ENCODE data around the gene NHSL1. TPM values are rescaled to one million over a fixed set of nuclear protein-coding genes. Genes with fewer than 3 reads are reported as not detected.

NHSL1 gene
- total RNA-seq, 1 donor from 2014 or later: 53.0 TPM

GRCh38 chr6:138420356-138420755, 78.9 kb downstream of the NHSL1 start:
- no peak for DNase-seq
- intact Hi-C loops (cut with micrococcal nuclease): loop anchor here (10.0 kb wide), 1 partner anchor 344 kb away; no protein-coding TSS in a partner anchor
- ATAC-seq: no peak

- intact Hi-C loops (cut with micrococcal nuclease): loop anchor here (10.0 kb wide), 1 partner anchor 345 kb away; no protein-coding TSS in a partner anchor
- DNase-seq (no peak), ATAC-seq (no peak)
These were observed 79.5 kb downstream of the NHSL1 start for GRCh38 chr6:138419766-138420165.

- DNase-seq (no peak), ATAC-seq (no peak)
- intact Hi-C loops (cut with micrococcal nuclease): no loop called here
These were observed 81.1 kb downstream of the NHSL1 start for GRCh38 chr6:138418118-138418742.

GRCh38 chr6:138417493-138418117, 81.7 kb downstream of the NHSL1 start:
- intact Hi-C loops (cut with micrococcal nuclease): no loop called here

GRCh38 chr6:138416206-138416605, 83.1 kb downstream of the NHSL1 start:
- ATAC-seq: no peak
- DNase-seq: no peak
- intact Hi-C loops (cut with micrococcal nuclease): no loop called here

More at GRCh38 chr6:138417493-138418117, 81.7 kb downstream of the NHSL1 start:
- no peak for DNase-seq
- no peak for ATAC-seq

GRCh38 chr6:138415125-138415524, 84.2 kb downstream of the NHSL1 start:
- DNase-seq (no peak), ATAC-seq (peak; percentile 18)
- intact Hi-C loops (cut with micrococcal nuclease): no loop called here

- DNase-seq: no peak
- ATAC-seq: no peak
- intact Hi-C loops (cut with micrococcal nuclease): no loop called here
These were observed 88.1 kb downstream of the NHSL1 start for GRCh38 chr6:138410972-138411880.

- ATAC-seq (no peak), DNase-seq (no peak)
- intact Hi-C loops (cut with micrococcal nuclease): no loop called here
These were observed 89.1 kb downstream of the NHSL1 start for GRCh38 chr6:138410048-138410735.

- intact Hi-C loops (cut with micrococcal nuclease): loop anchor here (10.0 kb wide), 1 partner anchor 292 kb away; no protein-coding TSS in a partner anchor
- DNase-seq (no peak), ATAC-seq (no peak)
These were observed 92.9 kb downstream of the NHSL1 start for GRCh38 chr6:138406443-138406842.

- ATAC-seq (no peak), DNase-seq (no peak)
- intact Hi-C loops (cut with micrococcal nuclease): loop anchor here (10.0 kb wide), 1 partner anchor 291 kb away; no protein-coding TSS in a partner anchor
These were observed 93.4 kb downstream of the NHSL1 start for GRCh38 chr6:138405816-138406413.

GRCh38 chr6:138404666-138405337, 94.5 kb downstream of the NHSL1 start:
- ATAC-seq (peak; percentile 7), DNase-seq (peak; percentile 38)
- intact Hi-C loops (cut with micrococcal nuclease): loop anchor here (10.0 kb wide), 1 partner anchor 290 kb away; no protein-coding TSS in a partner anchor

- ATAC-seq: peak; percentile 95
- peak; percentile 97 for DNase-seq
- intact Hi-C loops (cut with micrococcal nuclease): loop anchor here (10.0 kb wide), 1 partner anchor 289 kb away; no protein-coding TSS in a partner anchor
These were observed 95.3 kb downstream of the NHSL1 start, which contains the start of gene HEBP2 for GRCh38 chr6:138403801-138404665. Gene HEBP2, plus strand, starts transcription at chr6:138404223. Its CDS starts 273 bp downstream, at chr6:138404496.

GRCh38 chr6:138403324-138403800, 95.9 kb downstream of the NHSL1 start:
- peak; percentile 71 for DNase-seq

GRCh38 chr6:138402838-138403187, 96.5 kb downstream of the NHSL1 start:
- intact Hi-C loops (cut with micrococcal nuclease): loop anchor here (10.0 kb wide), 1 partner anchor 288 kb away; no protein-coding TSS in a partner anchor
- no peak for DNase-seq
- no peak for ATAC-seq

More at GRCh38 chr6:138403324-138403800, 95.9 kb downstream of the NHSL1 start:
- intact Hi-C loops (cut with micrococcal nuclease): loop anchor here (10.0 kb wide), 1 partner anchor 289 kb away; no protein-coding TSS in a partner anchor
- ATAC-seq: peak; percentile 60

- DNase-seq (no peak), ATAC-seq (no peak)
- intact Hi-C loops (cut with micrococcal nuclease): loop anchor here (10.0 kb wide), 1 partner anchor 287 kb away; no protein-coding TSS in a partner anchor
These were observed 97.1 kb downstream of the NHSL1 start for GRCh38 chr6:138401960-138402837.

- intact Hi-C loops (cut with micrococcal nuclease): loop anchor here (10.0 kb wide), 1 partner anchor 286 kb away; no protein-coding TSS in a partner anchor
- ATAC-seq (no peak), DNase-seq (no peak)
These were observed 99.0 kb downstream of the NHSL1 start for GRCh38 chr6:138400326-138400725.

Measured in left ventricle myocardium superior (tissue), 1 donor.